HL-60/S4 treated with phorbol 12-myristate 13-acetate at 8.2 ng/mL for 4 days and 3 days (cell line): ENCODE measurements around the gene KLF13.

Source experiments
- in situ Hi-C: fragments of 300-500 bp; cut with MboI; formaldehyde crosslinking; loops from 2 replicates; pipeline ENCODE4 v1.15.0; 2022; ENCODE audit warnings: low sequenced_read_pairs

The KLF13 gene

GRCh38 chr15:31397851-31398661 lies 71.4 kb downstream of the KLF13 start:
- in situ Hi-C loops: no loop called here

- in situ Hi-C loops: no loop called here
Observed at GRCh38 chr15:31398677-31399301, 72.2 kb downstream of the KLF13 start.

- in situ Hi-C loops: no loop called here
Observed at GRCh38 chr15:31399544-31400171, 73.0 kb downstream of the KLF13 start.

GRCh38 chr15:31400222-31400927 lies 73.7 kb downstream of the KLF13 start:
- in situ Hi-C loops: no loop called here

- in situ Hi-C loops: no loop called here
Observed at GRCh38 chr15:31401282-31401681, 74.6 kb downstream of the KLF13 start.

- in situ Hi-C loops: no loop called here
Observed at GRCh38 chr15:31402003-31402402, 75.4 kb downstream of the KLF13 start.

- in situ Hi-C loops: no loop called here
Observed at GRCh38 chr15:31402511-31403056, 75.9 kb downstream of the KLF13 start.

GRCh38 chr15:31403096-31403495 lies 76.5 kb downstream of the KLF13 start:
- in situ Hi-C loops: no loop called here

GRCh38 chr15:31403606-31404005 lies 77.0 kb downstream of the KLF13 start:
- in situ Hi-C loops: no loop called here

- in situ Hi-C loops: no loop called here
Observed at GRCh38 chr15:31404345-31404744, 77.7 kb downstream of the KLF13 start.

GRCh38 chr15:31405200-31405920 lies 78.7 kb downstream of the KLF13 start:
- in situ Hi-C loops: no loop called here

GRCh38 chr15:31407376-31407775 lies 80.7 kb downstream of the KLF13 start:
- in situ Hi-C loops: no loop called here

- in situ Hi-C loops: no loop called here
Observed at GRCh38 chr15:31407851-31408250, 81.2 kb downstream of the KLF13 start.

- in situ Hi-C loops: no loop called here
Observed at GRCh38 chr15:31408724-31409123, 82.1 kb downstream of the KLF13 start.

GRCh38 chr15:31409171-31409570 lies 82.5 kb downstream of the KLF13 start:
- in situ Hi-C loops: no loop called here

- in situ Hi-C loops: no loop called here
Observed at GRCh38 chr15:31412824-31413223, 86.2 kb downstream of the KLF13 start.

- in situ Hi-C loops: no loop called here
Observed at GRCh38 chr15:31415201-31415600, 88.6 kb downstream of the KLF13 start.

- in situ Hi-C loops: no loop called here
Observed at GRCh38 chr15:31419820-31420219, 93.2 kb downstream of the KLF13 start.

- in situ Hi-C loops: loop anchor here (25.0 kb wide), 1 partner anchor 215 kb away; no protein-coding TSS in a partner anchor
Observed at GRCh38 chr15:31427411-31427810, 100.8 kb downstream of the KLF13 start.
